GM21390 (cell line): Measurements from ENCODE around the gene ALDH2.
A peak's percentile ranks its signal among the peaks of the same experiment; 100 is the strongest.
"Not testable (repeated sequence)": the region's sequence is repeated elsewhere in the genome, so short reads cannot be mapped to it uniquely, and the experiment has no call there.

Experiments used
- ATAC-seq: cut with Tn5 transposase; IDR thresholded peaks from one replicate; pipeline ENCODE4 v1.9.1; 2021; ENCODE audit not compliant: unreplicated experiment

Gene ALDH2

GRCh38 chr12:111758120-111758561 lies 8.6 kb upstream of the ALDH2 start:
- peak; percentile 12 for ATAC-seq

GRCh38 chr12:111759271-111759670 lies 7.5 kb upstream of the ALDH2 start:
- ATAC-seq = no peak

GRCh38 chr12:111759991-111760390 lies 6.7 kb upstream of the ALDH2 start:
- no peak for ATAC-seq

GRCh38 chr12:111761099-111761498 lies 5.6 kb upstream of the ALDH2 start:
- no peak for ATAC-seq

- no peak for ATAC-seq
These were observed 5.0 kb upstream of the ALDH2 start for GRCh38 chr12:111761706-111762105.

- ATAC-seq = not testable (repeated sequence)
These were observed 3.2 kb upstream of the ALDH2 start for GRCh38 chr12:111763552-111763951.

- ATAC-seq = peak; percentile 38
These were observed 2.5 kb upstream of the ALDH2 start for GRCh38 chr12:111764120-111764821.

- ATAC-seq = no peak
These were observed 827 bp downstream of the ALDH2 start for GRCh38 chr12:111767362-111768158.

- ATAC-seq = no peak
These were observed 1.6 kb downstream of the ALDH2 start for GRCh38 chr12:111768159-111768895.

GRCh38 chr12:111769599-111769998 lies 2.9 kb downstream of the ALDH2 start:
- ATAC-seq = no peak

- ATAC-seq = peak; percentile 38
These were observed 7.2 kb downstream of the ALDH2 start for GRCh38 chr12:111773801-111774551.

GRCh38 chr12:111775205-111776193 lies 8.8 kb downstream of the ALDH2 start:
- ATAC-seq = peak; percentile 78

- ATAC-seq = no peak
These were observed 10.2 kb downstream of the ALDH2 start for GRCh38 chr12:111776836-111777344.

- no peak for ATAC-seq
These were observed 10.8 kb downstream of the ALDH2 start for GRCh38 chr12:111777345-111778045.

GRCh38 chr12:111780166-111780565 lies 13.4 kb downstream of the ALDH2 start:
- ATAC-seq = no peak

- ATAC-seq = no peak
These were observed 13.9 kb downstream of the ALDH2 start for GRCh38 chr12:111780615-111781014.

- ATAC-seq = no peak
These were observed 14.4 kb downstream of the ALDH2 start for GRCh38 chr12:111781085-111781658.

- no peak for ATAC-seq
These were observed 16.3 kb downstream of the ALDH2 start for GRCh38 chr12:111783046-111783445.
